Hepatocyte (in vitro differentiated cells): Measurements from ENCODE around the gene SRM. TPM values are rescaled to one million over a fixed set of nuclear protein-coding genes. Genes with fewer than 3 reads are reported as not detected.

Source experiments
- DNase-seq: peaks from one replicate; pipeline ENCODE4 v3.0.0-alpha.2; 2016; ENCODE audit warnings: low spot score
- H2AFZ ChIP-seq: fragments of 200-600 bp; sonication (generic); 2 replicates; pipeline ENCODE4 v1.6.0; 2016; ENCODE audit warnings: antibody characterized with exemption, mild to moderate bottlenecking
- H3K27ac ChIP-seq: fragments of 200-600 bp; sonication (generic); 2 replicates; pipeline ENCODE4 v1.5.1; 2016; ENCODE audit warnings: mild to moderate bottlenecking
- H3K27me3 ChIP-seq: fragments of 200-600 bp; sonication (generic); 2 replicates; pipeline ENCODE4 v1.6.1; 2016
- H3K36me3 ChIP-seq: fragments of 200-600 bp; sonication (generic); replicated peaks from 2 replicates; pipeline ENCODE4 v1.5.1; 2016; ENCODE audit warnings: low read depth; ENCODE audit not compliant: insufficient read depth
- H3K4me1 ChIP-seq: fragments of 200-600 bp; sonication (generic); 2 replicates; pipeline ENCODE4 v1.5.1; 2016; ENCODE audit warnings: mild to moderate bottlenecking, moderate library complexity; ENCODE audit not compliant: insufficient read depth
- H3K4me2 ChIP-seq: fragments of 200-600 bp; sonication (generic); 2 replicates; pipeline ENCODE4 v1.6.0; 2016
- H3K4me3 ChIP-seq: fragments of 200-600 bp; sonication (generic); 2 replicates; pipeline ENCODE4 v1.5.1; 2016; ENCODE audit warnings: mild to moderate bottlenecking
- H3K79me2 ChIP-seq: fragments of 200-600 bp; sonication (generic); 2 replicates; pipeline ENCODE4 v1.6.0; 2017; ENCODE audit warnings: mild to moderate bottlenecking
- H3K9me2 ChIP-seq: fragments of 200-600 bp; sonication (generic); replicated peaks from 2 replicates; pipeline ENCODE4 v1.6.0; 2017; ENCODE audit warnings: mild to moderate bottlenecking; ENCODE audit not compliant: insufficient read depth
- H3K9me3 ChIP-seq: fragments of 200-600 bp; sonication (generic); 2 replicates; pipeline ENCODE4 v1.5.1; 2016; ENCODE audit warnings: low read depth, mild to moderate bottlenecking
- H4K20me1 ChIP-seq: fragments of 200-600 bp; sonication (generic); 2 replicates; pipeline ENCODE4 v1.6.0; 2016; ENCODE audit warnings: mild to moderate bottlenecking; ENCODE audit not compliant: insufficient read depth, poor library complexity, severe bottlenecking
- CTCF ChIP-seq: fragments of 200-600 bp; sonication (generic); IDR thresholded peaks from 2 replicates; pipeline ENCODE4 v1.5.1; 2016; ENCODE audit warnings: antibody characterized with exemption, mild to moderate bottlenecking; ENCODE audit not compliant: poor library complexity
- EZH2 ChIP-seq: fragments of 200-600 bp; sonication (generic); IDR thresholded peaks from 2 replicates; pipeline ENCODE4 v1.6.1; 2016; ENCODE audit warnings: antibody characterized with exemption, mild to moderate bottlenecking, borderline replicate concordance
- EZH2phosphoT487 ChIP-seq: fragments of 200-600 bp; sonication (generic); IDR thresholded peaks from one replicate; pipeline ENCODE4 v1.6.1; 2018; ENCODE audit warnings: antibody characterized with exemption, mild to moderate bottlenecking, low read depth, moderate library complexity; ENCODE audit not compliant: unreplicated experiment, severe bottlenecking
- WGBS: methylation state at CpG from one replicate; pipeline ENCODE4 v1.1.6; 2016; ENCODE audit warnings: low lambda C conversion rate; ENCODE audit errors: missing lambda C conversion rate; 5-methylcytosine and 5-hydroxymethylcytosine counted together
- polyA plus RNA-seq: library from polyadenylated mRNA; unstranded; fragments of >200 nt; fragmentation: Nextera tagmentation; extraction: Ambion mirVana; gene quantifications from 2 replicates; pipeline ENCODE4 v1.2.1, GENCODE V29; 2016
- total RNA-seq: library from RNA; depleted of rRNA; stranded (reverse); fragments of >200 nt; gene quantifications from 2 replicates; pipeline ENCODE4 v1.2.3, GENCODE V29; 2014

Gene SRM
- total and polyA plus RNA-seq, 2 experiments from 2014 or later, result 22.7 to 186 TPM

GRCh38 chr1:11026052-11026451 lies 33.8 kb downstream of the SRM start:
- TF ChIP-seq EZH2, result no peak
- no peak for TF ChIP-seq CTCF
- no peak for TF ChIP-seq EZH2phosphoT487
- peaks cover 4% of the 10 kb centered on the region for H3K36me3 ChIP-seq
- H3K9me2 ChIP-seq, result no peaks in the 10 kb centered on the region
- no peak overlapping the region for H3K4me2 ChIP-seq
- no peak for DNase-seq
- H3K79me2 ChIP-seq, result peaks cover 8% of the 10 kb centered on the region
- peaks cover 27% of the 10 kb centered on the region for H4K20me1 ChIP-seq
- H3K4me3 ChIP-seq, result no peak overlapping the region
- H3K9me3 ChIP-seq, result no peaks in the 10 kb centered on the region
- 86% methylated on average over 1 of the region's 1 CpG for WGBS
- H3K27ac ChIP-seq, result no peak overlapping the region
- no peaks in the 10 kb centered on the region for H3K27me3 ChIP-seq
- no peaks in the 10 kb centered on the region for H3K4me1 ChIP-seq
- H2AFZ ChIP-seq, result no peak overlapping the region

GRCh38 chr1:11025618-11026017 lies 34.2 kb downstream of the SRM start:
- H3K4me1 ChIP-seq, result no peaks in the 10 kb centered on the region
- no peak overlapping the region for H2AFZ ChIP-seq
- WGBS, result 100% methylated on average over 1 of the region's 1 CpG
- DNase-seq, result no peak
- TF ChIP-seq CTCF, result no peak
- no peak for TF ChIP-seq EZH2phosphoT487
- no peak for TF ChIP-seq EZH2
- H4K20me1 ChIP-seq, result peaks cover 31% of the 10 kb centered on the region
- H3K27me3 ChIP-seq, result no peaks in the 10 kb centered on the region
- no peak overlapping the region for H3K4me3 ChIP-seq
- H3K9me2 ChIP-seq, result no peaks in the 10 kb centered on the region
- peaks cover 4% of the 10 kb centered on the region for H3K36me3 ChIP-seq
- peaks cover 8% of the 10 kb centered on the region for H3K79me2 ChIP-seq
- H3K9me3 ChIP-seq, result no peaks in the 10 kb centered on the region
- H3K27ac ChIP-seq, result no peak overlapping the region
- no peak overlapping the region for H3K4me2 ChIP-seq

- Histone ChIP-seq H3K9me2 (no peaks in the 10 kb centered on the region), H3K4me3 (no peak overlapping the region), H3K27me3 (no peaks in the 10 kb centered on the region), H3K36me3 (peaks cover 4% of the 10 kb centered on the region), H4K20me1 (peaks cover 34% of the 10 kb centered on the region), H3K4me2 (no peak overlapping the region), H3K4me1 (no peaks in the 10 kb centered on the region), H2AFZ (no peak overlapping the region), H3K79me2 (peaks cover 12% of the 10 kb centered on the region), H3K27ac (no peak overlapping the region), H3K9me3 (no peaks in the 10 kb centered on the region)
- no peak for DNase-seq
- WGBS, result 86% methylated on average over 2 of the region's 2 CpGs
- TF ChIP-seq EZH2 (no peak), CTCF (no peak), EZH2phosphoT487 (no peak)
These were observed 35.0 kb downstream of the SRM start for GRCh38 chr1:11024874-11025203.
